Parietal lobe (tissue), 1 donor: ENCODE results near the gene BHLHA9. TPM values are rescaled to one million over a fixed set of nuclear protein-coding genes. Genes with fewer than 3 reads are reported as not detected.

Source experiments
- total RNA-seq: library from RNA; depleted of rRNA; stranded (reverse); fragments of >200 nt; gene quantifications from one replicate; pipeline ENCODE4 v1.2.3, GENCODE V29; 2014

Gene BHLHA9
- total RNA-seq = not detected

DNA sequence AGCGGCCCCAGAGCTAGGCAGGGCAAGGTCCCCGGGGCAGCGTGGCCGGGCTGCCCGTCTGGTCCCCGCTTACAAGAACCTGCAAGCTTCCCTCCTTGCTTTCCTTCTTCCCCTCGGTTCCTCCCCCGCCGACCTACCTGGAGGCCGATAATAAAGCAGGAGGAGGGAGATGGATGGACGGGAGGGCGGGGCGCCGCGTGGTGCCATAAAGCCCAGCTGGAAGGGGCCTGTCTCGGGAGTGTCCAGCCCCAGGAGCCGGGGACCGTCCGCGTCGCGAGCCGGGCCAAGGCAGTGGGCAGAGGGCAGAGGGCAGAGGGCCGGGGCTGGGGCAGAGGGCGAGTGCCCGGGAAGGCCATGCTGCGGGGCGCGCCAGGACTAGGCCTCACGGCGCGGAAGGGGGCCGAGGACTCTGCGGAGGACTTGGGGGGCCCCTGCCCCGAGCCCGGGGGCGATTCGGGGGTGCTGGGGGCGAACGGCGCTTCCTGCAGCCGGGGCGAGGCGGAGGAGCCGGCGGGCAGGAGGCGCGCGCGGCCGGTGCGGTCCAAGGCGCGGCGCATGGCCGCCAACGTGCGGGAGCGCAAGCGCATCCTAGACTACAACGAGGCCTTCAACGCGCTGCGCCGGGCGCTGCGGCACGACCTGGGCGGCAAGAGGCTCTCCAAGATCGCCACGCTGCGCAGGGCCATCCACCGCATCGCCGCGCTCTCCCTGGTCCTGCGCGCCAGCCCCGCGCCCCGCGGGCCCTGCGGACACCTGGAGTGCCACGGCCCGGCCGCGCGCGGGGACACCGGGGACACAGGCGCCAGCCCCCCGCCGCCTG is at the start of gene BHLHA9:
Gene BHLHA9 (plus strand): TSS at position 235 of the 820 bp plus-strand sequence. CDS start 120 bp downstream, at position 355.

Other genes with a start within 250 kb of the BHLHA9 start
- gene ABR, start 90.5 kb upstream of the BHLHA9 start, total RNA-seq = 204 TPM
- not detected for gene TRARG1, start 9.2 kb downstream of the BHLHA9 start, total RNA-seq
- 686 TPM for gene YWHAE, start 129.8 kb downstream of the BHLHA9 start, total RNA-seq
- gene CRK, start 185.8 kb downstream of the BHLHA9 start, total RNA-seq = 97.0 TPM
- 17.8 TPM for gene MYO1C, start 222.2 kb downstream of the BHLHA9 start, total RNA-seq
- gene INPP5K, start 246.2 kb downstream of the BHLHA9 start, total RNA-seq = 49.5 TPM